Measurements from ENCODE around the gene KIF6.

DNA sequence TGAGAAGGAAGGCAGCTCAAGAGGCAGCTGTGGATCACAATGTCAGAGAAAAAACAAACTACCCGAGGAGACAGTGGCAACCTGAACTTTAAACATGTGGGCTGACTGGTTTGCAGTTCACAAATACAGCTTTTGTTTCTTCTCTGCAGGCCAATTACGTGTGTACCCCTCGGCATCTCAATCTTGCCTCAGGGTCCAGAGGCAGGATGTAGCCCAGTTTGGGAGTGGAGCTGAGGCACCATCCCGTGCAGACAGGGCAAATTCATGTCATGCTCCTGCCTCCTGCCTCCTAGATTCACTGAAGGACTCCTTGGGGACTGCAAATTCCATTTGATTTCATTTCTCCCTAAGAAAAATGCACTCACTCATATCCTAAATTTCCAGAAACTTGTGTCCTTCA, 308.5 kb downstream of the KIF6 start:
- TF ChIP-seq, protein P1, sequence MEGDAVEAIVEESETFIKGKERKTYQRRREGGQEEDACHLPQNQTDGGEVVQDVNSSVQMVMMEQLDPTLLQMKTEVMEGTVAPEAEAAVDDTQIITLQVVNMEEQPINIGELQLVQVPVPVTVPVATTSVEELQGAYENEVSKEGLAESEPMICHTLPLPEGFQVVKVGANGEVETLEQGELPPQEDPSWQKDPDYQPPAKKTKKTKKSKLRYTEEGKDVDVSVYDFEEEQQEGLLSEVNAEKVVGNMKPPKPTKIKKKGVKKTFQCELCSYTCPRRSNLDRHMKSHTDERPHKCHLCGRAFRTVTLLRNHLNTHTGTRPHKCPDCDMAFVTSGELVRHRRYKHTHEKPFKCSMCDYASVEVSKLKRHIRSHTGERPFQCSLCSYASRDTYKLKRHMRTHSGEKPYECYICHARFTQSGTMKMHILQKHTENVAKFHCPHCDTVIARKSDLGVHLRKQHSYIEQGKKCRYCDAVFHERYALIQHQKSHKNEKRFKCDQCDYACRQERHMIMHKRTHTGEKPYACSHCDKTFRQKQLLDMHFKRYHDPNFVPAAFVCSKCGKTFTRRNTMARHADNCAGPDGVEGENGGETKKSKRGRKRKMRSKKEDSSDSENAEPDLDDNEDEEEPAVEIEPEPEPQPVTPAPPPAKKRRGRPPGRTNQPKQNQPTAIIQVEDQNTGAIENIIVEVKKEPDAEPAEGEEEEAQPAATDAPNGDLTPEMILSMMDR (IDR thresholded peaks at IDR 0.05) = no peak
- TF ChIP-seq POLR2A (IDR thresholded peaks at IDR 0.05) = no peak
